Caco-2 (cell line): ENCODE results near the gene STRN. TPM values are rescaled to one million over a fixed set of nuclear protein-coding genes. Genes with fewer than 3 reads are reported as not detected.
"Not testable (repeated sequence)": the region's sequence is repeated elsewhere in the genome, so short reads cannot be mapped to it uniquely, and the experiment has no call there.

Source experiments
- BruUV-seq: library from RNA; stranded (reverse); fragments of 400-500 nt; replicated peaks from 2 replicates; lab custom pipeline; 2021; lab: Mats Ljungman, UMichigan
- CTCF ChIA-PET: fragments of 300-600 bp; sonication (Branson Sonifier 250); formaldehyde crosslinking; loops from one replicate; lab custom pipeline; 2022; ENCODE audit warnings: antibody characterized with exemption; lab: Charles Lee
- POLR2A ChIA-PET: fragments of 300-600 bp; sonication (Branson Sonifier 250); formaldehyde crosslinking; loops from one replicate; lab custom pipeline; 2022; ENCODE audit warnings: antibody characterized with exemption; lab: Charles Lee
- DNase-seq, 2 experiments: peaks; one replicate each; pipeline versions ENCODE4 v3.0.0 to v3.0.0-alpha.2; 2020 to 2022
- H3K27me3 ChIP-seq: replicated peaks from 2 replicates; pipeline ENCODE4 v1.6.0; 2011; ENCODE audit warnings: low read length; ENCODE audit not compliant: control insufficient read depth, insufficient read depth
- H3K36me3 ChIP-seq: 2 replicates; pipeline ENCODE4 v1.5.1; 2011; ENCODE audit warnings: low read length; ENCODE audit not compliant: control insufficient read depth, insufficient read depth
- H3K4me1 ChIP-seq: fragments of 250-450 bp; sonication (Bioruptor Pico); 2 replicates; pipeline ENCODE4 v1.5.1; 2020; ENCODE audit warnings: mild to moderate bottlenecking
- H3K4me3 ChIP-seq: 2 replicates; pipeline ENCODE4 v1.5.1; 2011; ENCODE audit warnings: low read depth, mild to moderate bottlenecking, control low read depth, low read length
- H3K9me3 ChIP-seq: fragments of 250-450 bp; sonication (Bioruptor Pico); 2 replicates; pipeline ENCODE4 v1.5.1; 2020; ENCODE audit warnings: mild to moderate bottlenecking, moderate library complexity
- H3K27ac Mint-ChIP-seq: one replicate; pipeline ENCODE4 v1.8.0; 2022; ENCODE audit warnings: mixed read lengths; ENCODE audit not compliant: unreplicated experiment
- H3K27me3 Mint-ChIP-seq: one replicate; pipeline ENCODE4 v1.8.0; 2022; ENCODE audit warnings: mixed read lengths; ENCODE audit not compliant: insufficient read depth, unreplicated experiment
- H3K36me3 Mint-ChIP-seq: one replicate; pipeline ENCODE4 v1.8.0; 2022; ENCODE audit warnings: mild to moderate bottlenecking, mixed read lengths; ENCODE audit not compliant: insufficient read depth, unreplicated experiment
- H3K4me1 Mint-ChIP-seq: one replicate; pipeline ENCODE4 v1.8.0; 2022; ENCODE audit warnings: low read depth, mixed read lengths; ENCODE audit not compliant: unreplicated experiment
- H3K4me3 Mint-ChIP-seq: one replicate; pipeline ENCODE4 v1.8.0; 2022; ENCODE audit warnings: mild to moderate bottlenecking, moderate library complexity, mixed read lengths; ENCODE audit not compliant: unreplicated experiment
- H3K9me3 Mint-ChIP-seq: one replicate; pipeline ENCODE4 v1.8.0; 2022; ENCODE audit warnings: mixed read lengths; ENCODE audit not compliant: unreplicated experiment
- CTCF ChIP-seq, 2 experiments: fragments of 200-600 bp in 1 of 2; IDR thresholded peaks; 1 replicate in 1 of 2; 2 replicates in 1 of 2; pipeline versions ENCODE4 v1.5.1 to v1.8.0; 2011 to 2022; ENCODE audit warnings: antibody characterized with exemption in 1 of 2, control low read depth in 1 of 2, inconsistent platforms in 1 of 2, low read depth in 1 of 2, low read length in 1 of 2, mild to moderate bottlenecking in 1 of 2, moderate library complexity in 1 of 2; ENCODE audit not compliant: insufficient read depth in 1 of 2, severe bottlenecking in 1 of 2, unreplicated experiment in 1 of 2
- intact Hi-C: fragments of 100-400 bp; cut with micrococcal nuclease; formaldehyde crosslinking; loops from one replicate; pipeline ENCODE4 v1.10.0; 2022; ENCODE audit not compliant: unreplicated experiment
- total RNA-seq: library from RNA; stranded (reverse); gene quantifications from 2 replicates; pipeline ENCODE4 v1.2.3, GENCODE V29; 2022

The STRN gene
- total RNA-seq, 1 experiment from 2014 or later, result 36.8 TPM

- no peak overlapping the region for H3K27ac Mint-ChIP-seq
- no peak for DNase-seq
- Histone ChIP-seq H3K9me3 (no peaks in the 10 kb centered on the region), H3K36me3 (no peaks in the 10 kb centered on the region), H3K4me1 (peaks cover 11% of the 10 kb centered on the region), H3K27me3 (no peaks in the 10 kb centered on the region), H3K4me3 (no peak overlapping the region)
- H3K9me3 Mint-ChIP-seq, result no peaks in the 10 kb centered on the region
- no TSS peak for BruUV-seq
- no peaks in the 10 kb centered on the region for H3K36me3 Mint-ChIP-seq
- H3K4me3 Mint-ChIP-seq, result no peak overlapping the region
- intact Hi-C loops, result no loop called here
- TF ChIP-seq CTCF (IDR thresholded peaks at IDR 0.05; ENCODE audit: insufficient read depth in 1 of 2, low read depth in 1 of 2, low read length in 1 of 2, severe bottlenecking in 1 of 2, unreplicated experiment in 1 of 2), result no peak
- H3K27me3 Mint-ChIP-seq, result no peaks in the 10 kb centered on the region
- POLR2A ChIA-PET, result no interaction called here
- peaks cover 19% of the 10 kb centered on the region for H3K4me1 Mint-ChIP-seq
- CTCF ChIA-PET, result no interaction called here
Measured at GRCh38 chr2:36951027-36951518, 15.3 kb downstream of the STRN start.

GRCh38 chr2:36949845-36950244 lies 16.5 kb downstream of the STRN start:
- Mint-ChIP-seq H3K27ac (no peak overlapping the region), H3K36me3 (no peaks in the 10 kb centered on the region), H3K4me1 (peaks cover 19% of the 10 kb centered on the region), H3K27me3 (no peaks in the 10 kb centered on the region), H3K9me3 (no peaks in the 10 kb centered on the region), H3K4me3 (no peak overlapping the region)
- Histone ChIP-seq H3K27me3 (no peaks in the 10 kb centered on the region), H3K4me3 (no peak overlapping the region), H3K36me3 (no peaks in the 10 kb centered on the region), H3K9me3 (no peaks in the 10 kb centered on the region), H3K4me1 (peaks cover 11% of the 10 kb centered on the region)
- CTCF ChIA-PET, result no interaction called here
- TF ChIP-seq CTCF (IDR thresholded peaks at IDR 0.05; ENCODE audit: insufficient read depth in 1 of 2, low read depth in 1 of 2, low read length in 1 of 2, severe bottlenecking in 1 of 2, unreplicated experiment in 1 of 2), result no peak
- POLR2A ChIA-PET, result no interaction called here
- intact Hi-C loops, result no loop called here
- no TSS peak for BruUV-seq
- no peak for DNase-seq

- H3K36me3 ChIP-seq, CTCF ChIA-PET, POLR2A ChIA-PET, DNase-seq, H3K4me3 ChIP-seq, intact Hi-C loops, H3K27me3 ChIP-seq, BruUV-seq, H3K27ac Mint-ChIP-seq, H3K9me3 Mint-ChIP-seq, H3K36me3 Mint-ChIP-seq, H3K4me1 ChIP-seq, H3K27me3 Mint-ChIP-seq, H3K4me3 Mint-ChIP-seq, H3K9me3 ChIP-seq: not testable (repeated sequence)
- H3K4me1 Mint-ChIP-seq, result peaks cover 10% of the 10 kb centered on the region
Measured at GRCh38 chr2:36945240-36945639, 21.1 kb downstream of the STRN start.

- Mint-ChIP-seq H3K9me3 (peaks cover 8% of the 10 kb centered on the region), H3K27me3 (no peaks in the 10 kb centered on the region), H3K4me1 (no peaks in the 10 kb centered on the region), H3K4me3 (no peak overlapping the region), H3K27ac (no peak overlapping the region), H3K36me3 (no peaks in the 10 kb centered on the region)
- no peak for TF ChIP-seq CTCF (IDR thresholded peaks at IDR 0.05; ENCODE audit: insufficient read depth in 1 of 2, low read depth in 1 of 2, low read length in 1 of 2, severe bottlenecking in 1 of 2, unreplicated experiment in 1 of 2)
- H3K4me3 ChIP-seq, result no peak overlapping the region
- H3K9me3 ChIP-seq, result no peaks in the 10 kb centered on the region
- no peaks in the 10 kb centered on the region for H3K36me3 ChIP-seq
- no peaks in the 10 kb centered on the region for H3K4me1 ChIP-seq
- H3K27me3 ChIP-seq, result no peaks in the 10 kb centered on the region
- BruUV-seq, result no TSS peak
- POLR2A ChIA-PET, result no interaction called here
- no peak for DNase-seq
- intact Hi-C loops, result no loop called here
- CTCF ChIA-PET, result no interaction called here
Measured at GRCh38 chr2:36941867-36942266, 24.5 kb downstream of the STRN start.

GRCh38 chr2:36936526-36936925 lies 29.8 kb downstream of the STRN start:
- H3K9me3 Mint-ChIP-seq, H3K27ac Mint-ChIP-seq, H3K36me3 ChIP-seq, CTCF ChIA-PET, H3K4me1 Mint-ChIP-seq, H3K4me3 Mint-ChIP-seq, H3K4me3 ChIP-seq, H3K9me3 ChIP-seq, H3K4me1 ChIP-seq, DNase-seq, intact Hi-C loops, POLR2A ChIA-PET, H3K27me3 Mint-ChIP-seq, H3K27me3 ChIP-seq, BruUV-seq, H3K36me3 Mint-ChIP-seq: not testable (repeated sequence)
